Amniotic epithelial cell (primary cell): ENCODE results near the gene AQP12A.

ENCODE experiments used
- DNase-seq: peaks from one replicate; pipeline ENCODE4 v3.0.0-alpha.2; 2010; ENCODE audit warnings: low read depth

The AQP12A gene

DNA sequence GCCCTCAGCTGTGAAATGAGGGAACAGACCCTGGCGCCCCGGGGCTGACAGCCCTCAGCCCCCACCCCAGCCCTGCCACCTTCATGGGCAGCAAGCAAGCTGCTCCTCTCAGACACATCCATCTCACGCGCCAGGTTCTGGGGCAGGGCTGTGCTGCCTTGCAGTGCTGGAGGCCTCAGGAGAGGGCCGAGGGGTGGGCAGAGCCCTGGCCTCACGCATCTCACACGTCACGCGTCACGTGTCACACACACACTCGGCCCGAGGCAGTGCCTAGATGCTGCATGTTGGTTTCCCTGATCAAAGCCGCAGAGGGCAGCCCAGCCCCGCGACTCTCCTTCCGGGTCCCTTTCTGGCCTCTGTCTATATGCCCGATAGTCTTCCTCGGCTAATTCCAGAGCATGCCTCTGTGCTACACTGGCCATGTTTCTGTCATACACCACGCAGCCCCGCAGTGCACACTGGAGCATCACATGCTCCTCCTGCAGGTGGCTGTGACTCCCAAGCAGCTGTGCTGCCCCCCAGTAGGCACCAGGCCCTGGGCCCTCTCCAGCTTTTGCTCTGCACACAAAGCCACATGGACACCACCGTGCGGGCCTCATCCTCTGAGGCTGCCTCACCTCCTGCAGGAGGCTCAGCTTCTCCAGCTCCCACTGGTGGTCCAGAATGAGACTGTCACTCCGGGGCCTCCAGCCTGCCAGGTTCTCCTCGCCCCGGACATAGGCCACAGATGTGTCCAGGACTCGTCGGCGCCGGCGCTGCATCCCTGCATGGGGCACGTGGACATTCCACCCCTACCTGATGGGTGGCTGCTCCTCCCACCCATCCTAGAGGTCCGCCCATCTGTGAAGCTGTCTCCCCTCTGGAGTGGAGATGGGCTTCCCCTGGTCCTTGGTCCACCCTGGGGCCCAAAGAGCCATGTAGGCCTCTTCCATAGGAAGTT, 31.4 kb downstream of the AQP12A start:
- no peak for DNase-seq

DNA sequence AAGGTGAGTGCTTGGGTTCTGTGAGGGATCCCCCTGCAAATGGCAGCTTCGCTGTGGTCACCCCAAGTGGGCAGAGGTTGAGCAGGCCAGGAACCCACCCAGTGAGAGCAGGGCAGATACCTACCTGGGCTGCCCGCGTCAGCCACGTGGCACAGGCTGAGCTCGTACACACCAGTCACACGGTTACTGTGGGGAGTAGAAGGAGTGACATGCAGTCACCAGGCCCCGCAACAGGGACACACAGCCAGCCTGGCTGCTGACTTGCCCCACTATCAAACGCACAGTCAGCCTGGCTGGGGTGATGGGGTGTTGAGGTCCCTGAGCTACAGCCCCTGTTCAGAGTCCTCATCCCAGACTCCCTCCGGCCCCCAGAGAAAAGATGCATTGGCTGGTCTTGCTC, 32.2 kb downstream of the AQP12A start:
- no peak for DNase-seq

DNA sequence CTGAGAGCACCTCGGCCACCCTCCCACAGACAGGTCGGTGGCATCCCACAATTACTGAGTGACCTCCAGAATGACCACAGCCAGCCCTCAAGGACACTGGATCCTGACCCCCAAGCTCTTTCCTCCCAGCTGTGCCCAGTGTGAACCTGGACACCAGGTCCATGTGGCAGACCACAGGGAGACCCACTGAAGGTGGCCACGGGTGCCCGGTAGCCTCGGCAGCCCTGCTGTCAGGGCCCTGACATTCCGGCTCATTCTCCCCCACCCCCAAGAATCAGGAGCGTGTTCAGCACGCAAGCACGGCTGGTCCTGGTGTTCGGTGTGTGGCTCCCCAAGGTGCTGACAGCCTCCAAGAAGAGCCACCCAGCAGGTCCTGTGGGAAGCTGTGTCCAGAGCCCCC, 32.8 kb downstream of the AQP12A start:
- DNase-seq, result no peak

DNA sequence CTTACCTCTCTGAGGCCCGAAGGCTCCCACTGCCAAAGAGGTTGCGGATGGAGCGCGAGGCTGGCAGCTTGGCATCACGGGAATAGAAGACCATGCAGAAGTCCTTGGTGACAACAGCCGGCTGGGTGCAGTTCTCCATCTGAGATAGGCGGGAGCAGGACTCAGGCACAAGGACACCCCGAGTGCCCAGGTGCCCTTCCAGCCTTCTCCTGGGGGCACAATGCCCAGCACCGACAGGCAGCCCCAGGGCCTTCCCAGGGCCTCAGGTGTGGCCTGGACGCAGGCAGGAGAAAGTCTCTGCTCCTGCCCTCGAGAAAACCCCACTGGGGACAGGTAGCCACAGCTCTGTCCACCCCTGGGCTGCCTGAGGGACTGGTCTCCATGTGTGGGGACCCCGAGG, 33.6 kb downstream of the AQP12A start:
- no peak for DNase-seq

DNA sequence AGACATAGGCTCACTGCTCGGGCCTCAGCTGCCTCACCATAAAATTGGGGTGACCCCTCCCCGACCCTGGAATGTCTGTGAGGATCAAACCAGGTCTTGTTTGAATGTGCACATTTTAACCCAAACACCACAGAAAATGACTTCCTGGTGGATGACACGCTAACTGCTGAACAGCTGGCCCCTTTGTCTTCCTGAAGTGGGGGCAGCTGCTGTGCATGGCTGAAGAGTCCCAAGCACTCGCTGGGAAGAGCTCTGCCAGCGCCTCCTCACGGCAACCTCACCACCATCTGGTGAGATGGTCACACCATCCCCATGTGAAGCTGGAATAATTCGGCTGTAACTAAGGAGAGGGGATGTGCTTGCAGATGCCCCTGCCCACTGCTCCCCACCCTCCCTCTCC, 34.0 kb downstream of the AQP12A start:
- no peak for DNase-seq

DNA sequence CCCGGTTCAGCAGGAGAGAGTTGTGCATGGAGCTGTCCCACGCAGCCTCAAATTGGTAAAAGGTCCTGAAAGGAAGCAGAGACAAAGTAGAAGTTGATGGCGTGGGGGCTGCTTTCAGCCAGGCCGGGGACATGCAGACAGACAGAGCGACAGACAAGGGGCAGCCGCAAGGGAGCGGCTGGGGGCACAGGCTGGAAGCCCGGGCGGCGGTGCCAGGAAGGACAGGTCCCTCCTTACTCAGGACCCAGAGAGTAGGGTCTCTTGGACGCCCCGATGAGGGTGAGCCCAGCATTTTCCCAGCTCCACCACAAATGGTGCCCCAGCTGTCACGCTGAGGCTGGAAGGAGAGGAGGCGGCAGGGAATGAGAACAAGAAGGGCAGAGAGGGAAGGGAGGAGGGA, 35.2 kb downstream of the AQP12A start:
- no peak for DNase-seq

DNA sequence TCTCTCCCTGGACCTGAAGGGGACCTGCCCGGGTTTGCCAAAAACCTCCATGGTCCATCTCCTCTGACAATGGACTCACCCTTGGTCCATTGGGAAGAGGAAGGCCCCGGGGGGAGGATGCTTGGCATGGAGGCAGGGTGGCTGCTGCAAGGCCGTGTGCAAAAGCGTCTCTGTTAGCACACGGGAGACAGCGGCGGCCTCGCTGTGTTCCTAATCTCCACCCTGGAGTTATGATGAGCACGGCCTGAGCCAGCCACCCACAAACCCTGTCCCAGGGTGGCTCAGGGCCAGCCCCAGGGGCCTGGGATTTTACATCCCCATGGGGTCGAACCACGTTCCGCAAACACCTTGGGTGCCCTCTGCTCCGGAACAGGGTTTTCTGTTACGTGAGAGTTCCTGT, 35.8 kb downstream of the AQP12A start:
- no peak for DNase-seq

DNA sequence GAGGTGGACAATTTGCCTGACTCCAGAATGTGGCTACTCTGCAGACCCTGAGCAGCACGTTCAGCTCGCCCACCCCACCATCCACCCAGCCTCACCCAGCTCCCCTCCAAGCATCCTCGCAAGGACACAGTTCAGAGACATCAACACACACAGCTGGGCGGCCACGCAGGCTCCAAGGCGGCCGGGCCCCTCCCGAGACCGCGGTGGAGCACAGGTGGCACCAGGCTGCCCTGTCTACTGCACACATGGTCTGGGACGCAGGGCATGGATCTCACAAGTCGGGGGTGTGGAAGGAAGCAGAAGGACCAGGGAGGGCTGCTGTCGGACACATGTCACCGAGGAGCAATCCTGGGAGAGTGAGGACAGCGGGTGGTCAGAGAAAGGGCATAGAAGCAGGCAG, 36.2 kb downstream of the AQP12A start:
- no peak for DNase-seq

DNA sequence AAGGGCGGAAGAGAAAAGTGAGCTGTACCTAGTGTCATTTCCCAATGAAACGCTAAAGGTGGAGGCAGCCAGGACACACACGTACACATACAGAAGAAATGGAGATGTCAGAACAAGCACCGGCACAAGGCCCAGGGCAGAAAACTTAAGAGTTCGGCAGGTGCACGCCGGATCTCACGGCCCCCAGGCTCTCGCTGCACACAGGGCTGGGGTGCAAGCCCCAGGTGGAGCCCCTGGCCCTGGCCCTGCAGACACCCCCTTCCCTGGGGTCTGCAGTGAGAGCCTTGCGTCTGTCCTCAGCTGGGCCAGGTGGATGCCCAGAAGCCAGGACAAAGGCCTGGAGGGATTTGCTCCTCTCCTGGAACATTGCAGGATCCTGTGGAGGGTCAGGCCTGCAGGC, 36.7 kb downstream of the AQP12A start:
- DNase-seq, result no peak

DNA sequence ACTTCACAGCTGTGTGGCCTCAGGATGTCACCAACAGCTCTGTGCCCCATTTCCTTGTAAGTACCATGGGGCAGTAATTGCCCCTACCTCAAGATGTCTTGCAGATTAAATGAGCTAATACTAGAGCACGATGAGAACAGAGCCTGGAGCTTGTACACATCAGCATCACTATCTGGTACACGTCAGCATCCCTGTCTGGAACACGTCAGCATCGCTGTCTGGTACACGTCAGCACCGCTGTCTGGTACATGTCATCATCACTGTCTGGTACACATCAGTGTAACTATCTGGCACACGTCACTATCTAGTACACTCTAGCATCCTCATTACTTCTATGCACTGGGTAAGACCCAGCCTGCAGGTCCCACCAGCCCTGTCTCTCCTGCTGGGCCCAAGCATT, 37.2 kb downstream of the AQP12A start:
- peak; percentile 42 for DNase-seq

DNA sequence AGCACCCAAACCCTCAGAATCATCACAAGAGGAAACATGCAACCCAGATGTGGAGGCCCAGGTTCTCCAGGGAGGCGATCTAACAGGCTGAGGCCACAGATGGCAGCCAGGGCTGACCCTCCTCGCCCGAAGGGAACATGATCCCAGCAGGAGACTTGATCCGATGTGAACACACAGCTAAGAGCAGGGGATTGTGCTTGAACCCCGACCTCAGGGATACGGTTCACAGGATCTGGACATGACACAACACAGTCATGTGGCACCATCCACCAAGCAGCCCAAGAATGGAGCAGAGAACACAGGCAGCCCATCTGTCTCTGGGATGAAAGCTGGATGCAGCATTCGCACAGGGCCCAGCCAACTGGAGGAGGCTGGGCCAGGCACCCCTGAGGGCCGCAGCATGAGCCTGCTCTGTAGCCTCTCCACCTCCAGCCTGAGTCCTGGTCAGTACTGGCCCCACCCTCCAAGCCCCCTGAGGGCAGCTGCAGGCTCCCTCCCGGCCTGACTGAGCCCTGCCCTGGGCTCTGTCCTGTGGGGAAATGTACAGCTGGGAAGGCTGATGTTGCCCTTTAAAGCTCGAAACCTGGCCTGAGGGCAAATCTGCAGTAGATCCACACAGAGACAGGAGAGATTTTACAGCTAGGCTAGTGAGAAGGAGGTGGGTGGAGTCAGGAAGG, 39.0 kb downstream of the AQP12A start:
- no peak for DNase-seq

DNA sequence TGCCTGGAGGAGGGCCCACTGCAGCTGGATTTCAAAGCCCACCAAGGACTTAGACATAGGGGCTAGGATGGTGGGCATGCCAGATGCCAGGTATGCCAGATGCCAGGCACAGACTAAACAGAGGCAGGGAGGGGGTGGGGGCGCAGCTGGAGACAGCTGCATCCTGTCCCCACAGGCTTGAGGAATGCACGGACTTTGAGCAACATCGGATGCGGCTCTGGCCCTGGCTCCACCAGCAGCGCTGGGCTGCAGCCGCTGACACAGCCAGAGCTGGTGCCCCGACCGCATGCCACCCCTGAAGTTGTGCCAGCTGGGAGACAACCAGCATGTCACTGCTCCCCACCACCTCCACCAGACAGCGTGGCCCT, 39.5 kb downstream of the AQP12A start:
- no peak for DNase-seq

DNA sequence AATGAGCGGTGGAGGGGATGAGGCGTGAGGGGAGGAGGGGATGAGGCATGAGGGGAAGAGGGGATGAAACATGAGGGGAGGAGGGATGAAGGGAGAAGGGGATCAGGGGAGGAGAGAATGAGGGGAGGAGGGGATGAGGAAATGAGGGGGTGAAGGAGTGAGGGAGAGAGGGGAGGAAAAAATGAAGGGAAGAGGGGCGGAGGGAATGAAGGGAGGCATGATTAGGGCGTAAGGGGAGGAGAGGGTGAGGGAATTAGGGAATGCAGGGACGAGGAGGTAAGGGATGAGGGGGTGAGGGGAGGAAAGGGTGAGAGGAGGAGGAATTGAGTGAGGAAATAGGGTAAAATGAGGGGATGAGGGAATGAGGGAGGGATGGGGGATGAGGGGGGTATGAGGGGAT, 40.5 kb downstream of the AQP12A start:
- no peak for DNase-seq

DNA sequence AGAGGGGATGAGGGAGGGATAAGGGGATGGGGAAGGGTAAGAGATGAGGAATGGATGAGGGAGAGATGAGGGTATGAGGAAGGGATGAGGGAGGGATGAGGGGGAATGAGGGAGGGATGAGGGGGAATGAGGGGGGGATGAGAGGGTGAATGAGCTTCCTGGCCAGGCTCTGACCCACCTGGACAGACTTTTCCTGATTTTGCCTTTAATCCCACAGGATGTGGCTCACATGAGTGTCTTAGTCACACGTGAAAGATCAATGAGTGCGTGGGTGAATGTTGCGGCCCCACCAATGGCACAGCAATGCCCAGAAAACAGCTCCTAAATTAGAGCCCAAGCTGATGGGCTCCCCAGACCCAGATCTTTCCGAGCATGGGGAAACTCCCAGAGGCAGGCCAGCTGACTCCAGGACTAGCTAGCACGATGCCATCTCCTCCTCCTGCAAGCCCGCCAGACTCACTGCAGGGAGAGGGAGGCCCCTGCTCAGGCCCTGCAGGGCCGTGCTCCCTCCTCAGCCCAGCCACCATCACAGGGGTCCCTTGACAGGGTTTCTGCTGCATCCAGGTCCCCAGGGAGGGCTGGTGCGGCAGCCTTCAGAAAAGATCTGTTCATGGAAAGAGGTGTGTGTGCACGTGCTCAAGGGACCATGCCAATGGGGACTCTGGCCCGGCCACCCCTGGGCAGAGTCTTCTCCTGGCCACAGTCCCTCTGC, 41.4 kb downstream of the AQP12A start:
- no peak for DNase-seq

DNA sequence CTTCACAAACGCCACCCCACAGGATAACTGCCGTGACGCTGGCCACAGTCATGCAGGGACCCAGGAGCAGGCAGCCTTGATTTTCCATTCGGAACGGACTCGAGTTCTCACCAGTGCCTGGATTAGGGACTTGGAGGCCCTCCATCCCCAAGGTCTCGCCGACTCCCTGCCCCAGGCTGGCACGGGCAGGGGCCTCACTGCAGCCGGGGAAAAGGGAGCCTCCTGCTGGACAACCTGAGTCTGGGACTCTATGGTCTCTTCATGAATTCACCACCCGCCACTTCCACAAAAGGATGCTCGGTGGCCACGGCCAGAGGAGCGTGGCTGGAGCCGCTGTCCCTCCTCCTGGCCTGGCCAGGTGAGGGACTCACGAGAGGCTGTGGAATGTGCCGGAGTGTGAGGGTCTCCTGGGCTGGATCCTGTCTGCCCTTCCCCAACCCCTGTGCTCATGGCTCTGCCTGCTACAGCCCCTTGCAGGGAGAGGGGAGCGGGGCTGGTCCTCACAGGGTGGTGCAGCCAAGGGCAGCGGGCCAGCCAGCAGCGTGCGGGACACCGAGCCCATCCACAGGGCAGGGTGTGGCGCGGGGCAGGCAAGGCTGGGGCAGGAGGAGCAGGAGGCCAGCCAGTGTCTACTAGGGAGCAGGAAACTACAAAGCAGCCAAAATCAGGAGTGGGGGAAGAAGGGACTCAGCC, 42.3 kb downstream of the AQP12A start:
- DNase-seq, result no peak

DNA sequence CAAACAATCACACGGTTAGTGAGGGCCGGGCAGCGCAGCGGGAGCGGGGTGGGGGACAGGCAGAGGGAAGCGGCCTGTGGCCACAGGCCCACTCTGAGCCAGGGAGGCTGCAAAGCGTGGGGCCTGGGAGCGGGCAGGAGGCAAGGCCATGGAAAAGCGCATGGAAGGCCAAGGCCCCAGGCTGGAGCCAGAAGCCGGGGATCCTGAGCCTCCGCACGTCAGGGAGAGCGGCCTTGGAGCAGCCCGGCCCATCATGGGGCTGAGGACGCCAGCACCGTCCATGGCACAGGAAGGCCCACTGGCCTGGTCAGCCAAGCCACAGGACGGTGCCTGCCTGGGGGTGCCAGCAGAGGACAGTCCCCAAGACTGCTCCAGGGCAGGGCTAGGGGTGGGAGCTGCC, 43.1 kb downstream of the AQP12A start:
- DNase-seq, result no peak

DNA sequence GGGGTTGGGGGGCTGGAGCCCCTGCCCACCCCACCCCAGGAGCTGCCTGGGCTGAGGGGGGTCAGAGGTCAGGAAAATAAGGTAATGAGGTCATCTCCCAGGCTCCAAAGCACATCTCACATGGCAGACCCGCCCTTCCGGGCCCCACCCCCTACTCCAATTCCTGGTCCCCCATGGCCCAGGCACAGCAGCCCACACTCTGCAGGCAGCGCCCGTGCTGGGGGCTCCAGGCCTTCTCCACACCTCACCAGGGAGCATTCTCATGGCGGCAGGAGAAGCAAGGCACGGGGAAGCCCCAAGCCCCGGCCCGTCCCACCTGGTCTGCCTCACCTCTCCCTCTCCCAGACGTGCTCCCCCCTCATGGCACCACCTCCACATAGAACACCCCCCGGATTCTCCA, 43.8 kb downstream of the AQP12A start:
- DNase-seq, result no peak

DNA sequence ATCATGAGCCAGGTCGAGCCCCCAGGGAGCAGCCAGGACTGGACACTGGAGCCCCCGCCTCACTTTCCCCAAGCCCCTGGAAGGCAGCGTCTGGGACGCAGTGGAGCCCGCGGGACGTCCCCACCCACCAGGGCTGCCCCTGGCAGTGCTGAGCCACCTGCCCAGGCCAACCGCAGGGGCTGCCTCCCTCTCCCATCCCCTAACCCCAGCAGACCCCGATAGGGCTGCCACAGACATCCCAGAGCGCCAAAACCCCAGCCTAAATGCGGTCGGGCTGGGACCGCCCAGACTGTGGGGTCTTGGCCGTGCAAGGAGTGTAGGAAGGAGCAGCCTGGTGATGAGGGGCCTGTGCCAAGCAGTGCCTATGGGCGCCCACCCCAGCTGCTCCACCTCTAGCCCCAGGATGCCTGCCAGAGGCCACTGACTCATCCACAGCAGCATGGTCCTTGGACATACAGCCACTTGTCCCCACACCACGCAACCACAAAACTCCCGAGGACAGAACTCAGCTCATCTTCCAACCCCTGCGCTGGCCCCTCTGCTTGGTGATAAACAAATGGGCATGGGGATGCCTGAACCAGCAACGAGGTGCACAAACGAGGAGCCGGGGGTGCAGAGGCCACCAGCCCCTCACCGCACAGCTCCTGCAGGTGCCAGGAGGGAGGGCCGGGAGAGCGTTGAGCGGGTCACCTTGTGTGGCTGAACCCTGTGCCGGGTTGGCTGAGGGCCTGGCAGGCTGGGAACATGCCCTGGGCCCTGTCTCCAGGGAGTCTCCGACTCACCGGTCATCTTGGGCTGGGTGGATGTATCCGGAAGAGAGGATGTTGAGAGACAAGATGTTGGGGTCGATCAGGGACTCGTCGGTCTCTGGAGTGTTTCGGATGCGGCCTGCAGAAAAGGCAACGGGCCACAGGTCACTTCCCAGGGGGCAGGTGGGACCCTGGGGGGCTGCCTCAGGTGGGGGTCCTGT, 44.9 kb downstream of the AQP12A start:
- no peak for DNase-seq

DNA sequence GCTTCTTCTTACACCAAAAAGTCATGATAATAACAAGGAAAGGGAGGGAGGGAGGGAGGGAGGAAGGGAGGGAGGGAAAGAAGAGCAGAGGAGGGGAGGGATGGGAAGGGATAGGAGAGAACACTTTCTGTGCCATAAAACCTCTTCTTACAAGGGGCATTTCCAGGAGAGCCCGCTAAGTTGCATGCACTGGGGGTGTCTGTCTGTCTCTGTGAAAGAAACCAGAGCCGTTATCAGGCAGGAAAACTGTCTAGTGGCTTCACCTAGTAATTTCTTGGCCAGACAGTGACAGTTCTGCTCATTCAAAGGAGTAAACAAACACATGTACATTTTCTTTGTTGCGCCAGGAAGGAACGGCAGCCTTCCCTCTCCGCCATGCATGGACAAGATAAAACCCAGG, 45.8 kb downstream of the AQP12A start:
- DNase-seq, result no peak

DNA sequence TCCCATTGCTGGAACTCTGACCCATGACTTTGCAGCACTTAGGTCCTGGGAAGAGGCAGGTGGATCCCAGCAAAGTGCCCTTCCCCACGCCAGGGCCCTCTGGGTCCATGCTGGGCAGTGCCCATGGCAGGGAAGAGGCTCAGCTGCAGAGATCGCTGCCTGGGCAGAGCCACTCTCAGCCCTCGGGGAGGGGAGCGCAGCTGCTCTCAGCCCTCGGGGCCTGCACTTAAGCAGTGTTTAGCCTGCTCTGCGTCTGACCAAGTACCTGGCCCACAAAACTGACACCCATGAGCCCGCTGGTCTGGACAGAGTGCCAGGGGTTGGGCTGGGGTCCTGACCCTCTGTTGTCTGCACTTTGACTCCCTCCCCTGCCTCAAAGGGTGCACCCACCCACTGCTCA, 46.3 kb downstream of the AQP12A start:
- no peak for DNase-seq

DNA sequence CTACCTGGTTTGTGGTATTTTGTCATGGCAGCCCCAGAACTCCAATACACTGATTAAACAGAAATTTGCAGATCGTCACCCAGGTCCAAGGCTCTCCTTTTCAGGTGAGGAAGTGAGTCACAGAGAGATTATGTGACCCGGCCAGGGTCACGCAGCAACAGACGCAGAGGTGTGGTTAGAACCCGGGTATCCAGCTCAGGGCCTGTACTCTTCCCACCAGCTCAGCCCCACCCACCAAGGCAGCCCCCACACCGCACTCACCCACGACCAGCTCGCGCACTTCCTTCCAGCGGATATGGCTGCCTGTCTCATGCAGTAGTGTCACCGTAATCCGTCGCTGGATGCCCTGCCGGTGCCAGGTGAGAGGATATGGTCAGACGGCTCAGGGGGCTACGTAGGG, 48.1 kb downstream of the AQP12A start:
- no peak for DNase-seq
